ENCODE measurements around the gene NAV3. TPM values are rescaled to one million over a fixed set of nuclear protein-coding genes. Genes with fewer than 3 reads are reported as not detected.

Gene NAV3
- total RNA-seq, 2 experiments from 2014 or later = not detected

- ChIA-PET POLR2A (no interaction called here), CTCF (no interaction called here)
- no peak overlapping the region for H3K4me3 ChIP-seq (ENCODE audit: low read length)
- Mint-ChIP-seq H3K9me3 (no peaks in the 10 kb centered on the region), H3K4me3 (no peak overlapping the region), H3K27ac (no peak overlapping the region), H3K27me3 (no peaks in the 10 kb centered on the region), H3K4me1 (ENCODE audit: low read depth) (no peaks in the 10 kb centered on the region), H3K36me3 (ENCODE audit: low read depth) (no peaks in the 10 kb centered on the region)
- no peaks in the 10 kb centered on the region for H3K27me3 ChIP-seq (ENCODE audit: control insufficient read depth in 1 of 2, insufficient read depth in 2 of 2, low read length in 2 of 2)
- intact Hi-C loops (cut with DNase I, micrococcal nuclease) = no loop called here
- H3K36me3 ChIP-seq (ENCODE audit: insufficient read depth, low read length) = no peaks in the 10 kb centered on the region
- no peak overlapping the region for H3K27ac ChIP-seq (ENCODE audit: low read depth in 1 of 2, low read length in 2 of 2)
- no peaks in the 10 kb centered on the region for H3K4me1 ChIP-seq (ENCODE audit: insufficient read depth, low read length)
- no peak for ATAC-seq (ENCODE audit: poor library complexity)
- no peak for DNase-seq
- TF ChIP-seq, protein P1, sequence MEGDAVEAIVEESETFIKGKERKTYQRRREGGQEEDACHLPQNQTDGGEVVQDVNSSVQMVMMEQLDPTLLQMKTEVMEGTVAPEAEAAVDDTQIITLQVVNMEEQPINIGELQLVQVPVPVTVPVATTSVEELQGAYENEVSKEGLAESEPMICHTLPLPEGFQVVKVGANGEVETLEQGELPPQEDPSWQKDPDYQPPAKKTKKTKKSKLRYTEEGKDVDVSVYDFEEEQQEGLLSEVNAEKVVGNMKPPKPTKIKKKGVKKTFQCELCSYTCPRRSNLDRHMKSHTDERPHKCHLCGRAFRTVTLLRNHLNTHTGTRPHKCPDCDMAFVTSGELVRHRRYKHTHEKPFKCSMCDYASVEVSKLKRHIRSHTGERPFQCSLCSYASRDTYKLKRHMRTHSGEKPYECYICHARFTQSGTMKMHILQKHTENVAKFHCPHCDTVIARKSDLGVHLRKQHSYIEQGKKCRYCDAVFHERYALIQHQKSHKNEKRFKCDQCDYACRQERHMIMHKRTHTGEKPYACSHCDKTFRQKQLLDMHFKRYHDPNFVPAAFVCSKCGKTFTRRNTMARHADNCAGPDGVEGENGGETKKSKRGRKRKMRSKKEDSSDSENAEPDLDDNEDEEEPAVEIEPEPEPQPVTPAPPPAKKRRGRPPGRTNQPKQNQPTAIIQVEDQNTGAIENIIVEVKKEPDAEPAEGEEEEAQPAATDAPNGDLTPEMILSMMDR (IDR thresholded peaks at IDR 0.05) = no peak
- H3K9me3 ChIP-seq (ENCODE audit: control insufficient read depth in 1 of 2, insufficient read depth in 1 of 2, low read length in 2 of 2) = no peaks in the 10 kb centered on the region
Observed at GRCh38 chr12:77919450-77919849, 88.8 kb downstream of the NAV3 start.

DNA sequence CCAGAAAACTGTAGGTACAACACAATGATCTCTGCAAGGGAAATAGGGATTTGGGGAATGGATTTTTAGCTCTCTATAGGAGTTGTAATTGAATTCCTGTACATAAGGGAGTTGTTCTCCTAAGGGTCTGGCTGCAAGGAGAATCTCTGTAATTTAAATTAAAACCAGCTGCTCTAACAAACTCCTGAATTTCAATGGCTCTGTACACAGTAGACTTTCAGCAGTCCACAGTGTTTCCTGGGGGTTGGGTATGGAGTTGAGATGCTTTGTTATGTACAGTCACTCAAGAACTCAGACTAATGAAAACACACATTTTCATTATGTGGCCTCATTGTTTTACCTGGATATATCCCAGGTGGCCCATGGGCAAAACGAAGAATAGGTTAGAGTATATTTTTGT, 93.2 kb downstream of the NAV3 start:
- H3K27ac Mint-ChIP-seq = no peak overlapping the region
- peaks cover 2% of the 10 kb centered on the region for H3K9me3 Mint-ChIP-seq
- ChIA-PET CTCF (no interaction called here), POLR2A (no interaction called here)
- no peaks in the 10 kb centered on the region for H3K36me3 ChIP-seq (ENCODE audit: insufficient read depth, low read length)
- H3K4me1 ChIP-seq (ENCODE audit: insufficient read depth, low read length) = no peaks in the 10 kb centered on the region
- no peaks in the 10 kb centered on the region for H3K36me3 Mint-ChIP-seq (ENCODE audit: low read depth)
- H3K27me3 Mint-ChIP-seq = no peaks in the 10 kb centered on the region
- intact Hi-C loops (cut with DNase I, micrococcal nuclease) = no loop called here
- ATAC-seq (ENCODE audit: poor library complexity) (no peak), DNase-seq (no peak)
- H3K27ac ChIP-seq (ENCODE audit: low read depth in 1 of 2, low read length in 2 of 2) = no peak overlapping the region
- no peak overlapping the region for H3K4me3 ChIP-seq (ENCODE audit: low read length)
- no peaks in the 10 kb centered on the region for H3K4me1 Mint-ChIP-seq (ENCODE audit: low read depth)
- no peaks in the 10 kb centered on the region for H3K27me3 ChIP-seq (ENCODE audit: control insufficient read depth in 1 of 2, insufficient read depth in 2 of 2, low read length in 2 of 2)
- H3K4me3 Mint-ChIP-seq = no peak overlapping the region
- H3K9me3 ChIP-seq (ENCODE audit: control insufficient read depth in 1 of 2, insufficient read depth in 1 of 2, low read length in 2 of 2) = peaks cover 0 to 3% of the 10 kb centered on the region in 2 experiments
- TF ChIP-seq, protein P1 (IDR thresholded peaks at IDR 0.05) = no peak

GRCh38 chr12:77924703-77925102, 94.0 kb downstream of the NAV3 start:
- CTCF ChIA-PET = no interaction called here
- H3K9me3 Mint-ChIP-seq = peaks cover 2% of the 10 kb centered on the region
- Histone ChIP-seq H3K9me3 (ENCODE audit: control insufficient read depth in 1 of 2, insufficient read depth in 1 of 2, low read length in 2 of 2) (peaks cover 0 to 3% of the 10 kb centered on the region in 2 experiments), H3K4me3 (ENCODE audit: low read length) (no peak overlapping the region), H3K4me1 (ENCODE audit: insufficient read depth, low read length) (no peaks in the 10 kb centered on the region), H3K27me3 (ENCODE audit: control insufficient read depth in 1 of 2, insufficient read depth in 2 of 2, low read length in 2 of 2) (no peaks in the 10 kb centered on the region), H3K36me3 (ENCODE audit: insufficient read depth, low read length) (no peaks in the 10 kb centered on the region), H3K27ac (ENCODE audit: low read depth in 1 of 2, low read length in 2 of 2) (no peak overlapping the region)
- POLR2A ChIA-PET = no interaction called here
- TF ChIP-seq, protein P1 (IDR thresholded peaks at IDR 0.05) = no peak
- H3K27ac Mint-ChIP-seq = no peak overlapping the region
- no peak for DNase-seq
- H3K27me3 Mint-ChIP-seq = no peaks in the 10 kb centered on the region
- H3K36me3 Mint-ChIP-seq (ENCODE audit: low read depth) = no peaks in the 10 kb centered on the region
- H3K4me1 Mint-ChIP-seq (ENCODE audit: low read depth) = no peaks in the 10 kb centered on the region
- intact Hi-C loops (cut with DNase I, micrococcal nuclease) = no loop called here
- ATAC-seq (ENCODE audit: poor library complexity) = no peak
- H3K4me3 Mint-ChIP-seq = no peak overlapping the region
